Activated naive CD4-positive, alpha-beta T cell treated with anti-CD3 and anti-CD28 coated beads, Interleukin-2, amount 50 U/mL, for 16 hours (primary cell): ENCODE data around the gene HSFX2.
"Not testable (repeated sequence)": the region's sequence is repeated elsewhere in the genome, so short reads cannot be mapped to it uniquely, and the experiment has no call there.

ENCODE experiments used
- DNase-seq: peaks from one replicate; pipeline ENCODE4 v3.0.0-alpha.2; 2020

HSFX2 gene

GRCh38 chrX:149585631-149586030 is 9.5 kb downstream of the HSFX2 start:
- DNase-seq, result not testable (repeated sequence)

- DNase-seq, result not testable (repeated sequence)
Measured at GRCh38 chrX:149573456-149573855, 21.7 kb downstream of the HSFX2 start.

- DNase-seq, result no peak
Measured at GRCh38 chrX:149572743-149573142, 22.4 kb downstream of the HSFX2 start.

DNA sequence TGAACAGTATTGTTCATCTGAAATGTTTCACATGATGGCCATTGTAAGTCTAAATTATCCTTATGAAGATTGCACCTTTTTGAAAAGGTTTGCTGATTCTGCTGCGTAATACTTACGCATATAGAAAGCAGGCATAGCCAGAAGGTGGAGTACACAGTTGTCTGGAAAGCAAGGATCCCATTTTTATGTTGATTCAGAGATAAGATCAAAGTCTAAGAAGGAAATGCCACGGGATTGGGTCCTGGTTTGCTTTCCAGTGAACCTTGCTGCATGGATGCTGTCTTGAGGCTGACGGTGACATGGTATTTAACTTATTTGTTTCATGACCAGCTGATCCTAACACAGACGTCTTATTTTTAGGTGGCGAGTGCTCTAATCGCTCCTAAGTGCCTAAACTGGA is 23.3 kb downstream of the HSFX2 start:
- DNase-seq, result no peak

GRCh38 chrX:149570668-149571067 is 24.4 kb downstream of the HSFX2 start:
- DNase-seq, result no peak

- no peak for DNase-seq
Measured at GRCh38 chrX:149569770-149570169, 25.3 kb downstream of the HSFX2 start.

DNA sequence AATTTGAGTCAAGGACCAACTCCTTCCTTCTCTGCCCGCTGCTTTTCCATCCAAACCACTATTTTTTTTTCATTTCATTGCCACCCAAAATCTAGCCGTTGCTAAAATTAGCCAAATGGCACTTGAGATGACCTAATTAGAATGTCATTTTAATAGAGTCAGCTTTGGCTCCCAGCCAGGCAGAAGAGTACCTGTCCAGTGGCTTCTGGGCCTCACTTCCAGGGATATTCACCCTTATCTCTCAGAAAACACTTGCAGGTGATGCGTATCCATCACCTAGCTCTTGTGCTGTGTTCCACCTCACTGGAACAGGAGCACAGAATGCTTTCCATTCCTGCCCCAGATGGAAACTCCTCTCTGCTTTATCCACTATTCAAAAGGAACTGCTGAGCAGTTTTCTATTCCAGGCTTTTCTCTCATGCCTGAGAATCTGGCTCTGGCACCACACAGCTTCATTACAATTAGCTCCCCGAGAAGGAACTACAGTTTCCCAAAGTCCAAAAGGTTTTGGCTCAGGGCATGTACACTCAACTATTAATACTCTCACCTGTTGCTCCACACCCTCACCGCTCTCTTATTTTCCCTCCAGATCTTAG is 26.3 kb downstream of the HSFX2 start:
- no peak for DNase-seq

DNA sequence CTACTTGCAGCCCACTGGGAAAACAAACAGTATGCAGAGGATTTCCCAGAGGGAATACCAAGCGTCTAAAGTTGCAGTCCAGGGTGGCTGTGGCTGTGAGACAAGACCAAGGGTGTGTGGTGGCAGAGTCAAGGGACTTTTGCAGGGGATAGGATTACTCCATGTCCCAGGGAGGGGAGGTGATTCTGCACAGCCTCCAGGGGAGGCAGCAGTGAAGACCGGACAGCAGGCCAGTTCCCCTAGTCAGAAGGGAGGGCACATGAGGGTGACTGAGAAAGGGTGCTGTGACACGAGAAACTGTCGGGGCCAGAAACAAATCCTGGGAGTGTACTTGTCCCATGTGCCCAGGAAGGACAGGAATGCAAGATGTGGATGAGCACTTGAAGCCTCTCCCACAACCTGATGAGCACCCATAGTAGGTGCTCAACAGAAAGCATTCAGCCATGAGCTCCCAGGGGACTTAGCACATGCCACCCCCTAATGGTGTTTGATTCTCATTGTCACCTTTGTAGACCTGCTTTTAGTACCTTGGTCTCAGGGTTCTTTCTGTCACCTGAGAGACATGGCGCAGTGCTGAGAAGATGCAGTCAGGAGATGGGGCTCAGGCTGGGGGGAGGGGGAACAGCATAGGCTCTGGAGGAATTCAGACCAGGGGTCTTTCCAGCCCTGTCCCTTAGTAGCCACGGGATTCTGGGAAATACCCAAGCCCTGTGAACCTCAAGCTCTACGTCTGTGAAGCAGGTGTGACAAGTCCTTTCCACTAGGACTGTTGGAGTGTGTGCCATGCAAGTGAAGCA is 27.3 kb downstream of the HSFX2 start:
- no peak for DNase-seq

- DNase-seq, result no peak
Measured at GRCh38 chrX:149563359-149563758, 31.8 kb downstream of the HSFX2 start.

DNA sequence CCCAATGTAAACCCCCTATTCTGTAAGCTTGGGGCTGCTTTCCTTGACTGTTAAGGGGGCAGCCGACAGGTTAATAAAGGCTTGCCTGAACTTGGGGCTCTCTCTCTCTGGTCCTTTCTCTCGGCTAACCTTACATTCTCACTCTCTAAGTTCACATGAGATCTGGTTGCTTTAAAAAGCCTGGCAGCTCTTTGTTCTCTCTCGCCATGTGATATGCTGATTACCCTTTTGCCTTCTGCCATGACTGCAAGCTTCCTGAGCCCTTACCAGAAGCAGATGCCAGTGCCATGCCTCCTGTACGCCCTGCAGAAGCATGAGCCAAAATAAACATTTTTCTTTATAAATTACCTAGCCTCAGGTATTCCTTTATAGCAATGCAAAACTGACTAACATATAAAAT is 39.9 kb downstream of the HSFX2 start:
- DNase-seq, result not testable (repeated sequence)

DNA sequence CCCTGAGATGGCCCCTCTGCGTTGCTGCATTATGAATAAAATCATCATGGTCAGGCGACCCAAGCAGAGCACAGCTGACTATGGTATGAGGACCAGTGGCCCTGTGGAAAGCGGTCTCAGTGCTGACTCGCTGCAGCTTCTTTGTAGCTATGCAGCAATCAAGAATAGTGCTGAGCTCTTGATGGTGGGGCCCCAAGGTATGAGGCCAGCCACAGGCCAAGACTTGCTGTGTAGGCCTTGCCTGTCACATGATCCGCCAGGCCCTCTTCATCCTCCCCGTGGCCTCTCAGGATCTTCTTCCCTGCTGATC is 43.2 kb downstream of the HSFX2 start:
- DNase-seq, result not testable (repeated sequence)

DNA sequence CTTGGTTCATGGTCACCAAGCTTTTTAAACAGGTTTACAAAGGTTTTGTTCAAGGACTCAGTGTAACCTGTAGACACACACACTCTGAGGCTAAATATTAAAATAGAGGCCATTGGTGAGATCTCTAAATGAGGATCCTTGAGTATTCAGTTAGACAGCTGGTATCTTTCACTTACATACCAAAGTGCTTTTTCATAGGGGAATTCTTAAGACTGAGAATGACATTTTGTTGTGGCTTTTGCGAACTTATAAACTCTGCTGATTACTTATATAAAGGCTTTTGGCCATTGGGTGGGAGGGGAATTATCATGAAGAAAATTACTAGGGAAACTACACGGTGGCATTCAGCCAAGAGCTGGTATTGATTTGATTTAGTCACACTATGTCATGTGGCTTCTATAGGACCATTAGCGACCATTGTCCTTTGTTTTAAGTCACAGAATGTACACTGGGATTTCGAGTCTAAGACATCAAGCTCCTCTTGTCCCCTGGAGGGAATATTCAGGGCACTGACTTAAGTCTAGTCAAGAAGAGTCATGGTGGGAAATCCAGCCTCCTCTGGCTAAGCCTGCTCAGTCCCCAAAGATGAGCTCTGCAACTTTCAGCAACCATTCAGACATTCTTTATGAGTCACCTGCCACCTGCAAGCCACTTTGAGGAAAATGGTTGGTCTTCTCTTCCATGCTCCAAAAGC is 43.7 kb downstream of the HSFX2 start:
- DNase-seq, result not testable (repeated sequence)

GRCh38 chrX:149550454-149550853 is 44.7 kb downstream of the HSFX2 start:
- not testable (repeated sequence) for DNase-seq

DNA sequence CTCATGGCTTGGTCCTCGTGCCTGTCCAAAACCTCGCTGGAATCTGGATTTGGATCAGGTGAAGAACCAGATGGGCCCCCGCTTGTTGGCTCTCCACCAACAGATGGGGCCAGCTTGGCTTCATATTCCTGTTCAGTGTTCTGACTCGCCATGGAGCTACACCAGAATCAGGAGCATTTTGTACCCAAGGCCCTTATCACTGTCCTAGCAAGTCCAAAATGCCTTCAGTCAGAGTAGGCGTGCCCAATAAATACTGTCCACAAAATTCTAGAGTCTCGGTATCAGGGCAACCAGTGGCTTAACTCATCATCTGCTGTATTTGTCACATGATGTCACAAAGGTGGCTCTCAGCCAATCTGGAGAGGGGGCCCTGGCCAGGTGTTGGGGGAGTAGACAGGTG is 45.4 kb downstream of the HSFX2 start, which contains the start of gene HSFX3:
HSFX3 (minus strand) TSS at position 224 of the 400 bp plus-strand sequence; CDS start at position 152, 72 bp downstream.
- not testable (repeated sequence) for DNase-seq

GRCh38 chrX:149547782-149548181 is 47.3 kb downstream of the HSFX2 start:
- not testable (repeated sequence) for DNase-seq

- DNase-seq, result not testable (repeated sequence)
Measured at GRCh38 chrX:149546962-149547361, 48.2 kb downstream of the HSFX2 start.

DNA sequence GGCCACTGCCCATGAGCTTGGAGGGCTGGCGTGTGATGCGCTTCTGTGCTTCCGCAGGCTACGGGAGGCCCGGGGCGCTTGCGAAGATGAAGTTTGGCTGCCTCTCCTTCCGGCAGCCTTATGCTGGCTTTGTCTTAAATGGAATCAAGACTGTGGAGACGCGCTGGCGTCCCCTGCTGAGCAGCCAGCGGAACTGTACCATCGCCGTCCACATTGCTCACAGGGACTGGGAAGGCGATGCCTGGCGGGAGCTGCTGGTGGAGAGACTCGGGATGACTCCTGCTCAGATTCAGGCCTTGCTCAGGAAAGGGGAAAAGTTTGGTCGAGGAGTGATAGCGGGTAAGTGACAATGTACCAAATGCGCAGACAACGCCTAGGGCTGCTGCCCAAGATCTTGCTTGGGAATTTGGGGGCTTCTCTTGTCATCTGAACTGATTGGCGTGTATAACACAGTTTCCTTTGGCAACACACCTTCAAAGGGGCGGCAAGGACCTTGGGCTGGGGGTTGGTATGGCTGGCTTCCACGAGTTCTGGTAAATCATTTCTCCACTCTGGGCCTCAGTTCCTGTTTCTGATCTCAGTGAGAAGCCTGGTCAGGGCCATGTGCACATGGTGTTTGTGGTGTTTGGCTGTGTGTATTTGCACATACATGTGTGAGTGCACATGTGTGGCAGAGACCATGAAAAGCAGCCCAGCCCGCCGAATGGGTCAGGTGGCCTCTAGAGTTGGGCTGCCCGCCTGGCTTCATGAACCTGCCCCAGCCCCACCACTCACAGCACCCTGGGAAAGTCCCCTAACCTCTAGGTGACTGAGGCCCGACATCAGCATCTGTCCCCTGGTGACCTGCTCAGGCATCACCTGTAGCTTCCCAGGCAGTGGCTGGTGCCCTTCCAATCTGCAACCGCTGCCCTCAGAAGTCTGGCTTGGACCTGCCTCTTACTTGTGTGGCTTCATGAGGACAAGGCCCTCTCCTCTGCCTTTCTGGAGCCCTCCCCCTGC is 49.3 kb downstream of the HSFX2 start:
- peak; percentile 12 for DNase-seq
